ENCODE results near the gene RAB27B.

Gene RAB27B

GRCh38 chr18:54867131-54867530 is 38.9 kb downstream of the RAB27B start:
- DNase-seq (ENCODE audit: low read depth) = no peak

- no peak for DNase-seq (ENCODE audit: low read depth)
Observed at GRCh38 chr18:54871231-54871630, 43.0 kb downstream of the RAB27B start.

GRCh38 chr18:54872681-54873080 is 44.4 kb downstream of the RAB27B start:
- no peak for DNase-seq (ENCODE audit: low read depth)

- DNase-seq (ENCODE audit: low read depth) = no peak
Observed at GRCh38 chr18:54873884-54874255, 45.6 kb downstream of the RAB27B start.

- no peak for DNase-seq (ENCODE audit: low read depth)
Observed at GRCh38 chr18:54875063-54875462, 46.8 kb downstream of the RAB27B start.

- DNase-seq (ENCODE audit: low read depth) = no peak
Observed at GRCh38 chr18:54877076-54877475, 48.8 kb downstream of the RAB27B start.

GRCh38 chr18:54878159-54878622 is 49.9 kb downstream of the RAB27B start:
- no peak for DNase-seq (ENCODE audit: low read depth)

GRCh38 chr18:54878659-54879358 is 50.5 kb downstream of the RAB27B start:
- no peak for DNase-seq (ENCODE audit: low read depth)

- DNase-seq (ENCODE audit: low read depth) = no peak
Observed at GRCh38 chr18:54879691-54880090, 51.4 kb downstream of the RAB27B start.

- DNase-seq (ENCODE audit: low read depth) = no peak
Observed at GRCh38 chr18:54880395-54881105, 52.3 kb downstream of the RAB27B start.

GRCh38 chr18:54881229-54881768 is 53.0 kb downstream of the RAB27B start:
- no peak for DNase-seq (ENCODE audit: low read depth)

GRCh38 chr18:54882318-54882717 is 54.0 kb downstream of the RAB27B start:
- DNase-seq (ENCODE audit: low read depth) = no peak

- no peak for DNase-seq (ENCODE audit: low read depth)
Observed at GRCh38 chr18:54883816-54884604, 55.7 kb downstream of the RAB27B start.

- no peak for DNase-seq (ENCODE audit: low read depth)
Observed at GRCh38 chr18:54888378-54888777, 60.1 kb downstream of the RAB27B start.

- DNase-seq (ENCODE audit: low read depth) = no peak
Observed at GRCh38 chr18:54888933-54889332, 60.7 kb downstream of the RAB27B start.

- no peak for DNase-seq (ENCODE audit: low read depth)
Observed at GRCh38 chr18:54899500-54899899, 71.2 kb downstream of the RAB27B start.

- no peak for DNase-seq (ENCODE audit: low read depth)
Observed at GRCh38 chr18:54900290-54900689, 72.0 kb downstream of the RAB27B start.

- no peak for DNase-seq (ENCODE audit: low read depth)
Observed at GRCh38 chr18:54904581-54904980, 76.3 kb downstream of the RAB27B start.

- no peak for DNase-seq (ENCODE audit: low read depth)
Observed at GRCh38 chr18:54905629-54906028, 77.4 kb downstream of the RAB27B start.

- DNase-seq (ENCODE audit: low read depth) = no peak
Observed at GRCh38 chr18:54906331-54907185, 78.3 kb downstream of the RAB27B start.

GRCh38 chr18:54909538-54909937 is 81.3 kb downstream of the RAB27B start:
- DNase-seq (ENCODE audit: low read depth) = no peak
